RWPE1 (cell line): ENCODE measurements around the gene S100A9.
"Not testable (repeated sequence)": the region's sequence is repeated elsewhere in the genome, so short reads cannot be mapped to it uniquely, and the experiment has no call there.

Source experiments
- CTCF ChIA-PET: fragments of 350-600 bp; sonication (Branson Sonifier 250); formaldehyde crosslinking; extraction: SDS; loops from one replicate; lab custom pipeline; 2021; lab: Yijun Ruan, JAX
- POLR2A ChIA-PET: fragments of 400-600 bp; formaldehyde crosslinking; extraction: SDS; loops from one replicate; lab custom pipeline; 2020; ENCODE audit warnings: antibody characterized with exemption; ENCODE audit not compliant: low non-redundant PET; lab: Yijun Ruan, JAX
- DNase-seq: peaks from one replicate; pipeline ENCODE4 v3.0.0; 2012; ENCODE audit warnings: low spot score
- H3K27ac ChIP-seq: fragments of 450-650 bp; 2 replicates; pipeline ENCODE4 v1.5.1; 2017
- TF ChIP-seq, protein P1 (sequence below): fragments of 450-650 bp; conservative IDR thresholded peaks from 2 replicates; pipeline ENCODE4 v1.5.1; 2017; ENCODE audit warnings: low read depth, mild to moderate bottlenecking

S100A9 gene

DNA sequence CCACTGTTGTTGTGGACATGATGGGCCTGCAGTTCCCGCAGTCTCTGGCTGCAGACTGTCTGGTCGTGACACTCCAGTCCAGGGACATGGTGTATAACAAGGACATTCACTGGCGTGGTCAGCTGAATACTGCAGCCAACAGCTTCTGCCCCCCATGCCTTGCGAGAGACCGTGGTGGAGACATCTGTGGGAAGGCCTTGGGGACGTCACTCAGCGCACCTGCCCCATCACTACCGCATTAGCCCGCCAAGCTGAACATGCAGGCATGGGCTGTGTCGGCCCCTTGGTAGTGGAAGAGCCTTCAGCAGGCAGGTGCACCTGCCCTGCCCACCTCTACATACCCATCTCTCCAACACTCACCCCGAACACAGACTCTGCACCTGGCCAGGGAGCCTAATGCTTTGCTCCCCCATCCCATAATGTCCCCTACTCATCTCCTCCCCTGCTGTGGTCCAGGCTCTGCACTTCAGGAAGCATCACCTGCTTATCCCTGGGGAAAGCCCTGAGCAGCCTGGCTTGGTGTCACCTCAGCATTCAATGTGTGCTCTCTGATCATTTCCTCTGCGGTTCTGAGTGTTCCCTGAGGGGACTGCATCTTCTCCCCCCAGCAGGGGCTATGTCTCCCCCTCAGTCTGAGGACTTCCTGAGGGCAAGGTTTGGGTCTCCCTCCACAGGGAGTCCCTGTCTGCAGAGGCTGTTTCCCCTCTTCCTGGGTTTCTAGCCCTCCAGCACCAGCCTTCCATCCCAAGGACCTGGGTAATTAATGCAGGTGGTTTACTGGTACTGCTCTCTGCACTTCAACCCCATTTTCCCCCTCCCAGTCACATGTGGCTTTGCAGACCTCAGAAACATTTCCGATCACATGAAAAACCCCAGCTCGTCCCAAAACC, 12.2 kb upstream of the S100A9 start:
- ChIA-PET CTCF (interaction anchor here (0.9 kb wide), 1 partner anchor 57 kb away, joined by 5 read pairs; no protein-coding TSS in a partner anchor), POLR2A (no interaction called here)
- TF ChIP-seq, protein P1, sequence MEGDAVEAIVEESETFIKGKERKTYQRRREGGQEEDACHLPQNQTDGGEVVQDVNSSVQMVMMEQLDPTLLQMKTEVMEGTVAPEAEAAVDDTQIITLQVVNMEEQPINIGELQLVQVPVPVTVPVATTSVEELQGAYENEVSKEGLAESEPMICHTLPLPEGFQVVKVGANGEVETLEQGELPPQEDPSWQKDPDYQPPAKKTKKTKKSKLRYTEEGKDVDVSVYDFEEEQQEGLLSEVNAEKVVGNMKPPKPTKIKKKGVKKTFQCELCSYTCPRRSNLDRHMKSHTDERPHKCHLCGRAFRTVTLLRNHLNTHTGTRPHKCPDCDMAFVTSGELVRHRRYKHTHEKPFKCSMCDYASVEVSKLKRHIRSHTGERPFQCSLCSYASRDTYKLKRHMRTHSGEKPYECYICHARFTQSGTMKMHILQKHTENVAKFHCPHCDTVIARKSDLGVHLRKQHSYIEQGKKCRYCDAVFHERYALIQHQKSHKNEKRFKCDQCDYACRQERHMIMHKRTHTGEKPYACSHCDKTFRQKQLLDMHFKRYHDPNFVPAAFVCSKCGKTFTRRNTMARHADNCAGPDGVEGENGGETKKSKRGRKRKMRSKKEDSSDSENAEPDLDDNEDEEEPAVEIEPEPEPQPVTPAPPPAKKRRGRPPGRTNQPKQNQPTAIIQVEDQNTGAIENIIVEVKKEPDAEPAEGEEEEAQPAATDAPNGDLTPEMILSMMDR: no peak
- no peak overlapping the region for H3K27ac ChIP-seq
- DNase-seq: no peak

DNA sequence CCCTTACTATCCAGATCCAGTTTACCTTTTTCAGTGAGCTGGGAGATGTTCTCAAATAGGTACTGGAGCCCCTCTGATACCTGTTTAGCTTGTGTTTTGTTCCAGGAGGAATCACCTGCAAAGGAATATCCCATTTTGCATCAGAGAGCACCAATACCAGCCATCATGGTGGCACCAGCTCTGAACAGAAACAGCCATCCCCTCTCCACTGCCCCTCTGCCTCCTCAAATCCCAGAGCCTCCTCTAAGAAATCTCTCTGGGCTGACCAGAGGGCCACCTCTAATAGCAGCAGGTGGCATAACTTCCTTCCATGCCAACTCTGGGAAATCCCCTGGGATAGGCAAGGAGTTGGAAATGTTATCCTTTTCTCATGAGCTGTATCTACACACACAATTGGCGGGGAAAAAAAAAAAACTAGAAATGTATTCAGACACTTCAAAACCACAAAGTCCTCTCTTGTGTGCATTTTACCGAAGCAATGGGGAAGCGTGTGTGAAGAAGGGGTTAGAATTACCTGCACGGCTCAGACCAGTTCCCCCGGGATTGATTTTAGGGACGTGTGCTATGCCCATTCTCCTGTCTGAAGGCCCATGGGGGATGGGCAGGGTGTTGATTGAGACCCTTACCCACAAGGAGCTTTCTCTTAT, 11.5 kb upstream of the S100A9 start:
- no peak for DNase-seq
- no peak overlapping the region for H3K27ac ChIP-seq
- POLR2A ChIA-PET: no interaction called here
- CTCF ChIA-PET: interaction anchor here (0.9 kb wide), 1 partner anchor 57 kb away, joined by 5 read pairs; no protein-coding TSS in a partner anchor
- TF ChIP-seq, protein P1: no peak

GRCh38 chr1:153347049-153347448, 10.6 kb upstream of the S100A9 start:
- CTCF ChIA-PET, H3K27ac ChIP-seq, POLR2A ChIA-PET, DNase-seq: not testable (repeated sequence)

DNA sequence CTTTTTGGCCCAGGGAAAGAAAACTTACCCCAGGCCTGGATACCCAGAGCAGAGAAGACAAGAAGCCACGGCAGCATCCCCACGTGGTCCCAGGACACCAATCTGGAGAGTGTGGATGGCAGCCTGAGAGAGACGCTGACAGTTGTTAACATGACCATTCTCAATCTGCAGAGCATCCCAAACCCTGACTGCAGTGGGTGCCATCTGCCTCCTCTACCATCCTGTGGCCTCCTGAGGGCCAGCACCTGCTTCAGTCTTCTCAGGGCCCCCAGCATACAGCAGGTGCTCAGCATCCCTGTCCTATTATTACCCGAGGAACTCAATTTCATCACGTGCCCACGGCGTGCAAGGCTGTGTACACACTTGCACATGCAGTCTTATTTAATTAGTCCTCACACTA, 9.8 kb upstream of the S100A9 start:
- no peak for DNase-seq
- ChIA-PET POLR2A (interaction anchor here (0.9 kb wide), 1 partner anchor 10 kb away, joined by 3 read pairs; the partner anchor contains the start of gene S100A9), CTCF (interaction anchor here (0.8 to 1.7 kb wide), 2 partner anchors 147 to 163 kb away, joined by 3 to 8 read pairs; no protein-coding TSS in a partner anchor)
- no peak overlapping the region for H3K27ac ChIP-seq
- TF ChIP-seq, protein P1: no peak

- TF ChIP-seq, protein P1: no peak
- CTCF ChIA-PET: interaction anchor here (0.6 to 1.7 kb wide), 4 partner anchors 27 to 395 kb away, joined by 3 to 8 read pairs (median 3); partner anchors contain the start of gene S100A12
- POLR2A ChIA-PET: interaction anchor here (0.6 to 0.9 kb wide), 2 partner anchors 9 to 214 kb away, joined by 3 to 5 read pairs; partner anchors contain the start of gene S100A9
- DNase-seq: no peak
- no peak within 1 kb of the TSS for H3K27ac ChIP-seq
Observed at GRCh38 chr1:153348511-153349362, 8.9 kb upstream of the S100A9 start, which contains the start of gene PGLYRP4. TSS of gene PGLYRP4 (minus strand) at chr1:153348841. CDS start at chr1:153347932, 909 bp downstream.
